HepG2 (cell line): ENCODE data around the gene CHID1. TPM values are rescaled to one million over a fixed set of nuclear protein-coding genes. Genes with fewer than 3 reads are reported as not detected.

Experiments used
- CREBL2 ChIP-seq: sonication (generic); formaldehyde crosslinking; IDR thresholded peaks from 2 replicates; pipeline ENCODE4 v1.8.1; 2023; ENCODE audit warnings: missing genetic modification reagents, mild to moderate bottlenecking, borderline replicate concordance
- KDM4B ChIP-seq: sonication (generic); formaldehyde crosslinking; IDR thresholded peaks from 2 replicates; pipeline ENCODE4 v1.4.0; 2020; ENCODE audit warnings: missing genetic modification reagents
- MZF1 ChIP-seq: sonication (generic); formaldehyde crosslinking; IDR thresholded peaks from 2 replicates; pipeline ENCODE4 v1.8.1; 2023; ENCODE audit warnings: mild to moderate bottlenecking, missing genetic modification reagents, borderline replicate concordance
- NFE2L2 ChIP-seq: fragments of 150-350 bp; IDR thresholded peaks from 2 replicates; pipeline ENCODE4 v1.6.1; 2014; ENCODE audit warnings: low read length
- RARG ChIP-seq: sonication (generic); formaldehyde crosslinking; IDR thresholded peaks from 2 replicates; pipeline ENCODE4 v1.4.0; 2020; ENCODE audit warnings: low read depth, mild to moderate bottlenecking, missing genetic modification reagents
- RBM22 ChIP-seq: fragments of 200-400 bp; formaldehyde crosslinking; optimal IDR thresholded peaks from 2 replicates; pipeline ENCODE3; 2017; ENCODE audit warnings: mild to moderate bottlenecking, low read length, moderate library complexity
- SMC3 ChIP-seq: IDR thresholded peaks from 2 replicates; pipeline ENCODE4 v1.6.1; 2011; ENCODE audit warnings: low read length, improper control_type of control experiment
- SNAPC4 ChIP-seq: sonication (generic); formaldehyde crosslinking; IDR thresholded peaks from 2 replicates; pipeline ENCODE4 v1.4.0; 2020; ENCODE audit warnings: mild to moderate bottlenecking, missing genetic modification reagents
- SOX13 ChIP-seq, 3 experiments: fragments of 450-650 bp in 1 of 3; sonication (generic) in 1 of 3; formaldehyde crosslinking in 1 of 3; IDR thresholded peaks in 2 of 3; conservative IDR thresholded peaks in 1 of 3; 2 replicates each; pipeline versions ENCODE4 v1.5.0 to v1.6.1; 2016 to 2020; ENCODE audit warnings: antibody characterized with exemption in 1 of 3, mild to moderate bottlenecking in 1 of 3, missing compliant biosample characterization in 1 of 3, missing genetic modification reagents in 1 of 3, moderate library complexity in 1 of 3
- SRY ChIP-seq: sonication (generic); formaldehyde crosslinking; IDR thresholded peaks from 2 replicates; pipeline ENCODE4 v1.8.0; 2022; ENCODE audit warnings: mild to moderate bottlenecking, missing genetic modification reagents
- TBL1XR1 ChIP-seq: fragments of 150-350 bp; IDR thresholded peaks from 2 replicates; pipeline ENCODE4 v1.6.1; 2014; ENCODE audit warnings: borderline replicate concordance, low read length; ENCODE audit not compliant: partially characterized antibody
- TRIM24 ChIP-seq: sonication (generic); formaldehyde crosslinking; IDR thresholded peaks from 2 replicates; pipeline ENCODE4 v1.8.0; 2022; ENCODE audit warnings: mild to moderate bottlenecking, missing genetic modification reagents
- ZIK1 ChIP-seq: sonication (generic); formaldehyde crosslinking; IDR thresholded peaks from 2 replicates; pipeline ENCODE4 v1.5.0; 2020; ENCODE audit warnings: mild to moderate bottlenecking, low read depth, missing genetic modification reagents, borderline replicate concordance
- ZNF17 ChIP-seq: sonication (generic); formaldehyde crosslinking; IDR thresholded peaks from 2 replicates; pipeline ENCODE4 v1.5.0; 2020; ENCODE audit warnings: mild to moderate bottlenecking, missing genetic modification reagents
- ZNF20 ChIP-seq: sonication (generic); formaldehyde crosslinking; IDR thresholded peaks from 2 replicates; pipeline ENCODE4 v1.4.0; 2020; ENCODE audit warnings: mild to moderate bottlenecking, moderate library complexity, missing genetic modification reagents
- ZNF281 ChIP-seq: sonication (generic); formaldehyde crosslinking; IDR thresholded peaks from 2 replicates; pipeline ENCODE4 v1.4.0; 2020; ENCODE audit warnings: missing genetic modification reagents, borderline replicate concordance
- ZNF337 ChIP-seq: sonication (generic); formaldehyde crosslinking; IDR thresholded peaks from 2 replicates; pipeline ENCODE4 v1.5.1; 2020; ENCODE audit warnings: missing genetic modification reagents, low read depth, mild to moderate bottlenecking, borderline replicate concordance
- ZNF576 ChIP-seq: sonication (generic); formaldehyde crosslinking; IDR thresholded peaks from 2 replicates; pipeline ENCODE4 v1.4.0; 2020; ENCODE audit warnings: mild to moderate bottlenecking, missing genetic modification reagents
- ZZZ3 ChIP-seq: sonication (generic); formaldehyde crosslinking; IDR thresholded peaks from 2 replicates; pipeline ENCODE4 v1.4.0; 2020; ENCODE audit warnings: missing genetic modification reagents, mild to moderate bottlenecking, borderline replicate concordance
- polyA plus RNA-seq, 8 experiments: library from polyadenylated mRNA; depleted of rRNA in 3 of 8; stranded (reverse) in 7 of 8; unstranded in 1 of 8; fragments of >200 nt; fragmentation: Illumina TruSeq in 4 of 8; extraction: Trizol in 4 of 8; gene quantifications; 2 replicates each; pipeline versions ENCODE4 v1.2.1 to v1.2.3, GENCODE V29; 2011 to 2016; ENCODE audit warnings: low read depth in 4 of 8, missing spikeins in 1 of 8, mixed read lengths in 1 of 8; ENCODE audit not compliant: insufficient read depth in 1 of 8
- total RNA-seq, 5 experiments: library from RNA; depleted of rRNA; stranded (reverse); fragments of >200 nt; fragmentation: Illumina TruSeq; extraction: Trizol; gene quantifications; 2 replicates each; pipeline ENCODE4 v1.2.3, GENCODE V29; 2016; ENCODE audit warnings: low read depth in 1 of 5

Gene CHID1
- total and polyA plus RNA-seq, 2 of the 13 experiments (the other 11 are each of a cell fraction or from before 2014, with no cell fraction given) = 65.1 to 93.6 TPM

- TF ChIP-seq ZIK1 (CRISPR knock-in tag) (peak; percentile 89; the same call in 1 of the 2 replicates), ZNF337 (CRISPR knock-in tag) (no peak), SRY (CRISPR knock-in tag) (0 out of 2 replicates have a peak, but pooled peaks have one; percentile 56), ZNF281 (CRISPR knock-in tag) (peak; percentile 57; the same call in 1 of the 2 replicates), MZF1 (CRISPR knock-in tag) (no peak), RBM22 (no peak), SMC3 (no peak; the same call in 1 of the 2 replicates), ZNF576 (no peak), RARG (CRISPR knock-in tag) (no peak), CREBL2 (CRISPR knock-in tag) (no peak), ZNF20 (CRISPR knock-in tag) (no peak), TBL1XR1 (no peak), SNAPC4 (CRISPR knock-in tag) (no peak), KDM4B (CRISPR knock-in tag) (no peak), ZZZ3 (CRISPR knock-in tag) (no peak), NFE2L2 (no peak), ZNF17 (CRISPR knock-in tag) (no peak), SOX13 (IDR thresholded peaks at IDR 0.05) (no peak), SOX13 (CRISPR knock-in tag; conservative IDR thresholded peaks at IDR 0.05 in 1 of 2, IDR thresholded peaks at IDR 0.05 in 1 of 2) (peak in 1 of 2 experiments; percentile 52; a peak in 1 of 4 replicates), TRIM24 (CRISPR knock-in tag) (no peak)
These were observed 72.0 kb downstream of the CHID1 start (continued) for GRCh38 chr11:838441-839279.
